Skeletal muscle cell (primary cell): ENCODE measurements around the gene SERINC3.

ENCODE experiments used
- DNase-seq: peaks from one replicate; pipeline ENCODE4 v3.0.0-alpha.2; 2010; ENCODE audit warnings: low read depth
- H3K4me3 ChIP-seq: 2 replicates; pipeline ENCODE4 v1.5.1; 2011; ENCODE audit warnings: low read depth, mild to moderate bottlenecking, control low read depth, low read length, moderate library complexity

SERINC3 gene

GRCh38 chr20:44536175-44536574, 14.3 kb upstream of the SERINC3 start:
- no peak for DNase-seq
- no peak overlapping the region for H3K4me3 ChIP-seq

- DNase-seq = no peak
- H3K4me3 ChIP-seq = no peak overlapping the region
These were observed 12.1 kb upstream of the SERINC3 start for GRCh38 chr20:44533928-44534327.

GRCh38 chr20:44532981-44533331, 11.1 kb upstream of the SERINC3 start:
- no peak for DNase-seq
- H3K4me3 ChIP-seq = peak overlapping the region; percentile 77

GRCh38 chr20:44532259-44532980, 10.6 kb upstream of the SERINC3 start:
- no peak for DNase-seq
- peak overlapping the region; percentile 77 for H3K4me3 ChIP-seq

- no peak overlapping the region for H3K4me3 ChIP-seq
- no peak for DNase-seq
These were observed 6.4 kb upstream of the SERINC3 start for GRCh38 chr20:44528309-44528708.

- H3K4me3 ChIP-seq = no peak overlapping the region
- no peak for DNase-seq
These were observed 5.9 kb upstream of the SERINC3 start for GRCh38 chr20:44527716-44528199.

- peak; percentile 24 for DNase-seq
- no peak overlapping the region for H3K4me3 ChIP-seq
These were observed 4.3 kb upstream of the SERINC3 start for GRCh38 chr20:44526129-44526528.

GRCh38 chr20:44523746-44524145, 1.9 kb upstream of the SERINC3 start:
- DNase-seq = no peak
- no peak overlapping the region for H3K4me3 ChIP-seq

GRCh38 chr20:44522841-44523240, 971 bp upstream of the SERINC3 start:
- H3K4me3 ChIP-seq = no peak overlapping the region
- no peak for DNase-seq

GRCh38 chr20:44520881-44521280, 989 bp downstream of the SERINC3 start:
- no peak for DNase-seq
- peak overlapping the region; percentile 93 for H3K4me3 ChIP-seq

GRCh38 chr20:44518248-44518647, 3.6 kb downstream of the SERINC3 start:
- no peak for DNase-seq
- no peak overlapping the region for H3K4me3 ChIP-seq

GRCh38 chr20:44517454-44517853, 4.4 kb downstream of the SERINC3 start:
- no peak for DNase-seq
- H3K4me3 ChIP-seq = no peak overlapping the region

GRCh38 chr20:44516491-44516890, 5.4 kb downstream of the SERINC3 start:
- DNase-seq = no peak

GRCh38 chr20:44513871-44514270, 8.0 kb downstream of the SERINC3 start:
- no peak overlapping the region for H3K4me3 ChIP-seq
- no peak for DNase-seq

More at GRCh38 chr20:44516491-44516890, 5.4 kb downstream of the SERINC3 start:
- no peak overlapping the region for H3K4me3 ChIP-seq

- no peak for DNase-seq
- no peak overlapping the region for H3K4me3 ChIP-seq
These were observed 12.1 kb downstream of the SERINC3 start for GRCh38 chr20:44509762-44510161.

- no peak overlapping the region for H3K4me3 ChIP-seq
- no peak for DNase-seq
These were observed 17.2 kb downstream of the SERINC3 start for GRCh38 chr20:44504402-44505307.

GRCh38 chr20:44502968-44503367, 18.9 kb downstream of the SERINC3 start:
- DNase-seq = no peak
- no peak overlapping the region for H3K4me3 ChIP-seq

GRCh38 chr20:44501448-44501847, 20.4 kb downstream of the SERINC3 start:
- H3K4me3 ChIP-seq = no peak overlapping the region
- peak; percentile 61 for DNase-seq

GRCh38 chr20:44500221-44500620, 21.6 kb downstream of the SERINC3 start:
- no peak for DNase-seq

GRCh38 chr20:44497761-44498160, 24.1 kb downstream of the SERINC3 start:
- H3K4me3 ChIP-seq = no peak overlapping the region
- DNase-seq = no peak

More at GRCh38 chr20:44500221-44500620, 21.6 kb downstream of the SERINC3 start:
- no peak overlapping the region for H3K4me3 ChIP-seq
